Peyer's patch (tissue), 4 donors: ENCODE results near the gene PRDX5.

ENCODE experiments used
- POLR2A ChIP-seq, 2 donors: fragments of 450-650 bp; IDR thresholded peaks; one replicate each; pipeline ENCODE4 v1.5.1; 2017; ENCODE audit warnings: antibody characterized with exemption in 2 of 2, mild to moderate bottlenecking in 2 of 2, moderate library complexity in 2 of 2
- TF ChIP-seq, protein P1 (sequence below), 6 experiments: fragments of 450-650 bp in 4 of 6; fragments of 200-600 bp in 2 of 6; sonication (generic) in 1 of 6; IDR thresholded peaks; one replicate each; pipeline ENCODE4 v1.5.1; 2017 to 2019; ENCODE audit warnings: antibody characterized with exemption in 6 of 6, mild to moderate bottlenecking in 3 of 6, moderate library complexity in 1 of 6

DNA sequence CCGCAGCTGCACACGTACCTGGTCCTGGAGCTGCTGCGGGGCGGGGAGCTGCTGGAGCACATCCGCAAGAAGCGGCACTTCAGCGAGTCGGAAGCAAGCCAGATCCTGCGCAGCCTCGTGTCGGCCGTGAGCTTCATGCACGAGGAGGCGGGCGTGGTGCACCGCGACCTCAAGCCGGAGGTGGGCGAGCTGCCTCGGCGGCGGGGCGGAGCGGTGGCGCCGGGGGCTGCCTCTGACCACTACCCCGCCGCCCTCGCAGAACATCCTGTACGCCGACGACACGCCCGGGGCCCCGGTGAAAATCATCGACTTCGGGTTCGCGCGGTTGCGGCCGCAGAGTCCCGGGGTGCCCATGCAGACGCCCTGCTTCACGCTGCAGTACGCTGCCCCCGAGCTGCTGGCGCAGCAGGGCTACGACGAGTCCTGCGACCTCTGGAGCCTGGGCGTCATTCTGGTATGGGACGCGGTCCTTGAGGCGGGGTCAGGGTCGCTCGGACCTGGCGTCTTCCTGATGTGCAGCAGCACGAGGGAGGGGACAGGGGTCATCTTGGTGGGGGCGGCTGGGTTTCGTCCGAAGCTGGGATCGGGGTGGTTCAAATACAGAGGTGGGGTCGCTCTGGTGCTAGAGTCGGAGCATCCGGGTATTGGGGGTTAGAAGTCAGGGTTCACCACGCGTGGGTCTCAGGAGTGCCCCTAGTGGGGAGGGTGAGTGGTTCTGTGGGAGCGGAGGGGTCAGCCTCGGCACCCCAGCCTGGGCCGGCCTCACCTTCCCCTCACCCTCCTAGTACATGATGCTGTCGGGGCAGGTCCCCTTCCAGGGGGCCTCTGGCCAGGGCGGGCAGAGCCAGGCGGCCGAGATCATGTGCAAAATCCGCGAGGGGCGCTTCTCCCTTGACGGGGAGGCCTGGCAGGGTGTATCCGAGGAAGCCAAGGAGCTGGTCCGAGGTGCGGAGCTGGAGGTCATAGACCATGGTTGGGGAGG is 51.8 kb downstream of the PRDX5 start:
- no peak for TF ChIP-seq POLR2A (IDR thresholded peaks at IDR 0.05)
- TF ChIP-seq, protein P1, sequence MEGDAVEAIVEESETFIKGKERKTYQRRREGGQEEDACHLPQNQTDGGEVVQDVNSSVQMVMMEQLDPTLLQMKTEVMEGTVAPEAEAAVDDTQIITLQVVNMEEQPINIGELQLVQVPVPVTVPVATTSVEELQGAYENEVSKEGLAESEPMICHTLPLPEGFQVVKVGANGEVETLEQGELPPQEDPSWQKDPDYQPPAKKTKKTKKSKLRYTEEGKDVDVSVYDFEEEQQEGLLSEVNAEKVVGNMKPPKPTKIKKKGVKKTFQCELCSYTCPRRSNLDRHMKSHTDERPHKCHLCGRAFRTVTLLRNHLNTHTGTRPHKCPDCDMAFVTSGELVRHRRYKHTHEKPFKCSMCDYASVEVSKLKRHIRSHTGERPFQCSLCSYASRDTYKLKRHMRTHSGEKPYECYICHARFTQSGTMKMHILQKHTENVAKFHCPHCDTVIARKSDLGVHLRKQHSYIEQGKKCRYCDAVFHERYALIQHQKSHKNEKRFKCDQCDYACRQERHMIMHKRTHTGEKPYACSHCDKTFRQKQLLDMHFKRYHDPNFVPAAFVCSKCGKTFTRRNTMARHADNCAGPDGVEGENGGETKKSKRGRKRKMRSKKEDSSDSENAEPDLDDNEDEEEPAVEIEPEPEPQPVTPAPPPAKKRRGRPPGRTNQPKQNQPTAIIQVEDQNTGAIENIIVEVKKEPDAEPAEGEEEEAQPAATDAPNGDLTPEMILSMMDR (IDR thresholded peaks at IDR 0.05): no peak
